Cardiac septum (tissue), 1 donor: ENCODE measurements around the gene NOVA1. TPM values are rescaled to one million over a fixed set of nuclear protein-coding genes. Genes with fewer than 3 reads are reported as not detected.

Experiments
- DNase-seq: peaks from one replicate; pipeline ENCODE4 v3.0.0-alpha.2; 2020; ENCODE audit warnings: low spot score
- intact Hi-C: fragments of 100-400 bp; cut with DNase I; formaldehyde crosslinking; loops from one replicate; pipeline ENCODE4 v1.14.0; 2022
- total RNA-seq: library from RNA; stranded (reverse); fragmentation: NEBNext Ultra II Directional; extraction: Animal tissue kit (Norgen Biotek cat#: 25700); gene quantifications from one replicate; pipeline ENCODE4 v1.2.1, GENCODE V29; 2021
- donor health status: DM: no; HTN: no; CAD: no.

The NOVA1 gene
- total RNA-seq, 1 donor from 2014 or later: 4.4 TPM

- intact Hi-C loops: no loop called here
- DNase-seq: no peak
These were observed 2.9 kb downstream of the NOVA1 start for GRCh38 chr14:26594756-26595545.

- intact Hi-C loops: no loop called here
- DNase-seq: no peak
These were observed 3.7 kb downstream of the NOVA1 start for GRCh38 chr14:26594148-26594547.

DNA sequence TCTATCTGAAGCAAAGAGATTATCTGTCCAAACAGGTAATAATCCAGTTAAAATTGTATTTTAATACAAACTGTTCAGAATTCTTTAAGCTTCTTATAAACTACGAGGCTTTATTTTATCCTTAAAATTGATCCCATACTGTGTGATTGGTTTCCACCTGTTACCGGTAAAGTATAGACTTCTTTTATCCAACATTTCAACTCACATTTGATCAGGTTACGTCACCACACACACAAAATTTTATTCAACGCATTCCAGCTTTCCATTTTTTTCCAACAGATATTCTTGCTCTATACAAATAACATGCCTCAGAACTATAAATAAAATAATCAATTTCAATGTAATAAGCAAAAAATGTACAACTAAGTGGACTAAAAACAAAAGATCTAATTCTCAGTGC is 4.5 kb downstream of the NOVA1 start:
- intact Hi-C loops: no loop called here
- DNase-seq: no peak

DNA sequence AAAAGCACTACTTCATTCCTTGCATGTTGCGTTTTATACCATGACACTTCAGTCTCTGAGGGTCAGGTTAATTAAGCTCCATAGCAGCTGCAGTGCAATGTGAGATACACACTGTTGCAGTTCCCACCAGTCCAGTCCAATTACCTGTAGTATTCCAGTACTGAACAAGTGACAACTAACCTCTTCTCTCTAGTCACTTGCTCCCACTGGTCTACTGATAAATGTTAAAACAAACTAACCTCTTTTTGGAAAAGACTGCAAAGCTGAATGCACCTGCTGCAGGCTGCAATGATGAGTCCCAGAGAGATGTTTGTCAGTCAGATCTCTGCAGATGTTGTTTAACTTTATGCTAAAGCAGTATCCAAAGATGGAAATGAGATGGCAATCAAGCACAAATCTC is 7.9 kb downstream of the NOVA1 start:
- DNase-seq: no peak
- intact Hi-C loops: no loop called here

DNA sequence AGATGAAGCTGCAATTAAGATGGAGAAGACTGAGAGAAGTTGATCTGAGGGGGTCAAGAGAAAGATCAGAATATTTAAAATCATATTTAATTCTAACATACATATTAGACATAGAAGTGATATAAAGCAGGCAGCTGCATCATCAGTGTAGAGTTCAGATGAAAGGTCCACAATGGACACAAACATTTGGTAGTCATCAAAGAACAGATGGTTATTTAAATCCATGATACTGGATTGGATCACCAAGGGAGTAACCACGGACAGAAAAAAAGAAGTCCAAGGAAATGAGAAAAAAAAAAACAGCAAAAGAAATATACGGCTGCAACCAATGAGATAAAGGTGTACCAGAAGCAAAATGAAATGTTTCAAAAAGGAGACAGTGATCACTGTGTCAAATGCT is 20.1 kb downstream of the NOVA1 start:
- DNase-seq: no peak
- intact Hi-C loops: no loop called here

DNA sequence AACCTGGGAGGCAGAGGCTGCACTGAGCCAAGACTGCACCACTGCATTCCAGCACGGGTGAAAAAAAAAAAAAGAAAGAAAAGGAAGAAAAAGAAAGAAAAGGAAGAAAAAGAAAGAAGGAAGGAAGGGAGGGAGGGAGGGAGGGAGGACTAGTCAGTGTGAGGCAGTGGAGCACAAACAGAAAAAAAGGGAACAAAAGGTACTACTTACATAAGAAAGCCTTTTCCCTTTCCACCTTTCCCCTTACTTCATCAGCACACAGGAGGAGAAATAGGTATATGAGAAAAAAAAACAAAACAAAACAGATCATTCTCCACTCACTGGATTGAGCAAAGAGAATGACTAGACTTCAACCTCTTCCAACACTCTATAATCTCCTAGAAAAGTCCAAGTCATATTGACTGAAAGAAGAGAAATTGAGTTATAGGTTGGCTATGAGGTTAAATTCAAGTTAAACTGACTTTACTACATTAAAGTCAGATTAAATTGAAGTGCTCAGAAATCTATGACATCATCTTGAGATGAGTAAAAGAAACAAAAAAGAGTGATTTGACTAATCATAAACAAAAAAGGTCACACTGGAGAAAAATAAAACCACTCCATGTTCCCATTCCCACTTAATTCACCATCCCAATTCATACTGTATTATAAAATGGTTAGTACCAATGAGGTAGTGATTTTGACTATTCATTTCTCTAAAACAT is 43.6 kb downstream of the NOVA1 start:
- intact Hi-C loops: no loop called here
- DNase-seq: no peak

DNA sequence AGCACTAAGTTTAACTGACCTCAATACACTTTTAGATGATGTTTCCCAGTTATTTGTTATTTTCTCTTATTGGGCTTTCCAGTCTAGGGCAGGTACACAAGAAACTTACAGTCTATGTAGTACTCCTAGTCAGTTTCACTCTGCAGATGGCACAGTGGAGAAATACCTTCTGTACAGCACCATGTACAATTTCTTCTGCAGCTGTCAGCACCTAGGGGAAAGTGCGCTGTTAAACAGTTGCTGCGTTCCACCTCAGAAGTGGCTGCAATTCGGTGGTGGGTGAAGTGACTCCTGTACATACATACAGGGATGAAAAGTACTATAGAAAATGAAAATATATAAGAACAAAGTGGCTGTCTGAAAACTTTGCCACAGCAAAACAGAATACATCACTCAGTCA is 48.3 kb downstream of the NOVA1 start:
- intact Hi-C loops: no loop called here
- no peak for DNase-seq

DNA sequence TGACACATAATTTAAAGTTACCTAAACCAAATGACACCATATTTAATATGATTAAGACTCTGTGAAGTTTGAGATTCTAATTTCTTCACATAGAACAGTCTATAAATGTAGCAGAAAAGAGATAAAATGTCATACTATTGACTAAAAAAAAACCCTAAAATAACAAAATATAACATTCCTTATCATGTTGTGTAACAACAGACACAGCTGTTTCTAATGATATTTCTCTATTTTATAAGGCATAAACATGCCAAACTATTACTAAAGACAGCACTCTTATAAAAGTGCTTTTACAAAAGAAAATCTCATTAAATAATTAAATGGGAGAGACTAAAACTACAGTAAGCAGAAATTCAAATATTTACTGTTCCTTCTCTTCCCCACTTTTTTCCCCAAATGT is 49.4 kb downstream of the NOVA1 start:
- intact Hi-C loops: no loop called here
- DNase-seq: no peak

DNA sequence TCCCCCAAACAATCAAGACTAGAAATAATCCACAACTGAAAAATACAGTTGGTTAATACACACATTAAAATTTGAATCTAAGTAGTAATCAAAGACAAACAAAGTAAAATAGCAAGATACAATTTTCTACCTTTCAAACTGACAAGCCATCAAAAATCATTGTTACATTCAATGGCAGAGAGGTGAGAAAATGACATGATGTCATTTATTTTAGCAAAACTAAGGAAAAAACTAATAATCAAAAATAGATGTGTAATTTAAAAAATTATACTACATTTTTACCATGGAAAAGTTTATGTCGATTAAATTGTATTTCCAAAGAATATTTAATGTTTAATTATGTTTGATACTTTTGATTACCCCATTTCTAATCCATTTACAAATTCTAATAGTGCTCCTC is 59.7 kb downstream of the NOVA1 start:
- no peak for DNase-seq
- intact Hi-C loops: no loop called here

DNA sequence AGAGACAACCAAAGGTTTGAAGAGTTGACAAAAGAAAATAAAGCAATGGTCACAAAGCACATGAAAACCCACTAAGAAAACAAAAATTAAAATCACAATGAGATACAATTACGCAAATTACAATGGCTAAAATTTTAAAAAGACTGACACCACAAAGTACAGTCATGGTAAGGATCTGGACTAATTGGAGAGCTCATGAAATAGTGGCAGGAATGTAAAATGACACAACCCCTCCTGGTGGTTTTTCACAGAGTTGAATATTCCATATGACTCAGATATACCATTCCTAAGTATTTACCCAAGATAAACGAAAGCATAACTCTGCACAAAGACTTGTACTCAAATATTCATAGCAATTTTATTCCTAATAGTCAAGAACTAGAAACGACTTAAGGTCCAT is 65.9 kb downstream of the NOVA1 start:
- intact Hi-C loops: no loop called here
- no peak for DNase-seq

DNA sequence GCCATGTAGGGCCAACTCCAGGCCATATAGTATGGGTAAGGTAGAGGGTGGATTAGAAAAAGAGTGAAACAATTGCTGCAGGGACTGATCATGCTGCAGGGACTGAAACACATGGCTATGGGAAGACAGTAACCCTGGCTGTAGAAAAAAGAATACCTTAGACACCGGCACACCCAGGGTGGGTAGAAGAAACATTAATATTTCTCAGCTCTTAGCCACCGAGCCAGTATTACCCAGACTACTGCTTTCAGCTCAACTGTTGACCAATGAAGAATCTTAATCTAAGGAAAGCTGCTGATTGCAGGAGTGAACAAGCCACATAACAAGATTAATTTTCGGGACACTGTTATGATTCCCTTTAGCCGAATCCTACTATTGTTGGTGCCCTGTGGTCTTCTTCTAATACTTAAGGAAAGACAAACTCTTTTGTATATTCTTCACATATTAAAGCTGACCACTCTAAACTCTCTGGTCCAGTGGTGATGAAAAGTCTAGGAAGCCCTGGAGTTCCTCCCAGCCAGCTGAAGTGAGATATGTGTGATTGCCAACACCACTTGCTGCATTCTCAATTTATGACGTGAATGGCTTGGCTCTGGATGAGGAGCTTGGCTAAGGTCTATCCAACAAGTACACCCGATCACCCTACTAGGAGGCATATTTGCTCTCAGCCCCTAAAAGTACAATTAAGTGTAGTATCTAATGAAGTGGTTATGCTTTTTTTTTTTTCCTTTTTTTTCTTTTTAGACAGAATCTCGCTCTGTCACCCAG is 69.2 kb downstream of the NOVA1 start:
- DNase-seq: no peak
- intact Hi-C loops: no loop called here

DNA sequence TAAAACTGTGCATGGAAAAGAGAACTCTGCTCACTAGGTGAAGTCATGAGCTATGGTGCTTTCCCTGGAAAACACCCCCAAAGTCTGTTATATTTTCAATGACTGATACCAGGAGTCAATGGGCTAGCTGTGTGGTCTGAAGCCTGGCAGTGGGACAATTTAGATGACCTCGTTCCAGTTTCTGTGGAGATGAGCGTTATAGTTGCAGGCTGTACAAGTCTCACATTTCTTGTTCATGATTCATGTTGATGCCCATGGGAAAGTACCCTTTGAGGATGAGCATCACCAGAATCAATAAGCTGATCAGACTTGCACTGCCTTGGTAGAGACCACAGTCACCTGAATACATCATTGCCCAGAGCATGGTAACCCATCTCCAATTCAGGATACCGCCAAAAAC is 70.7 kb downstream of the NOVA1 start:
- DNase-seq: no peak
- intact Hi-C loops: no loop called here

DNA sequence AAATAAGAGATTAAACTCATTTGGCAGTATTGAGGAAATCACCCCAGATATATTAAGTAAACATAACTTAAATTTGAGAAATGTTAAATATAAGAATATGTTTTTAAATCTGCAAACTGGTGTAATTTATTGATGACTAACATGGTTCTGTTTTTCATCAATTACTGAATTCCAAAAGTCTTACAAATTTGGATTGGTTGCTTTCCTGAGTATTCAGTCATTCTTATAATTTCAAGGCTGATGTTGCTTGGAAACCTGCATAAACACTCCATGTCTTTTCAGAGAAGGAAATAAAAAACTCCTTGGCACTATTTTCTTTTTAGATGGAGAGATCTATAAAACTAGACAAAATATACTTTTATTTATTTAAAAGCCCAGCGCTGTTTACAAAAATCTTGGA is 71.7 kb downstream of the NOVA1 start:
- intact Hi-C loops: no loop called here
- no peak for DNase-seq

DNA sequence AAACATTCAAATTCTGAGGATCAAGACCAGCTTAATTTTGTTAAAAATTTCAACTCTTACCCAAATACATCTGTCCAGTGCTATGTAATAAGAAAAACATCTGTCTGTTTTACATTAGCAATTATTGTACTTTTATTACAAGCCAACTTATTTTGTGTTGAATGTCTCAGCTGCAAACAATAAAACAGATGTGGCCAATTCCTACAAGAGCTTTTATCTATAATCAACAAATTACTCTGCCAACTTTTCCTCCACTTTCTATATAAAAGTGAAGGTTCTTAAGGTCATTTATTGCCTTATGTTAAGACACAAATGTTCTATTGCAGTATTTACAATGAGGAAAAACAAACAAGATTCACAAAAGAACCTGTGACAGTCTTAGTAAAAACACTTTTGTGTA is 72.7 kb downstream of the NOVA1 start:
- intact Hi-C loops: no loop called here
- no peak for DNase-seq

GRCh38 chr14:26522967-26523366 is 74.9 kb downstream of the NOVA1 start:
- intact Hi-C loops: no loop called here
- no peak for DNase-seq

DNA sequence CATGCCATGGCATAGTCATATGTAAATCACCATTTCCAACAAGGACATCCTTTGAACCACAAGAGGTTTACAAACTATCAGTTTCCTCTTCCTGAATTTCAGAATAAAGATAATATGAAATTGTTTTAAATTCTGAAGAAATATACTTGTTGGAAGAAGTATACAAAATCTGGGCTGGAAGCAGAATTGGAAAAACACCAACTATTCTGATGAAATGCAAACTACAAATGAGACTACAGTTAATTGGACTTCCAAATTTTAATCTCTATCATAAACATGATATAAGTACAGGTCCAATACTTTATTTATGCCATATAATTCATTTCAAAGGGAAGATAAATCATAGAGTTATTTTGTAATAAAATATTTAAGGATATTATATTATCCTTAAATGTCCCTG is 80.1 kb downstream of the NOVA1 start:
- intact Hi-C loops: no loop called here
- no peak for DNase-seq

- intact Hi-C loops: no loop called here
- DNase-seq: no peak
These were observed 97.8 kb downstream of the NOVA1 start for GRCh38 chr14:26500028-26500427.

DNA sequence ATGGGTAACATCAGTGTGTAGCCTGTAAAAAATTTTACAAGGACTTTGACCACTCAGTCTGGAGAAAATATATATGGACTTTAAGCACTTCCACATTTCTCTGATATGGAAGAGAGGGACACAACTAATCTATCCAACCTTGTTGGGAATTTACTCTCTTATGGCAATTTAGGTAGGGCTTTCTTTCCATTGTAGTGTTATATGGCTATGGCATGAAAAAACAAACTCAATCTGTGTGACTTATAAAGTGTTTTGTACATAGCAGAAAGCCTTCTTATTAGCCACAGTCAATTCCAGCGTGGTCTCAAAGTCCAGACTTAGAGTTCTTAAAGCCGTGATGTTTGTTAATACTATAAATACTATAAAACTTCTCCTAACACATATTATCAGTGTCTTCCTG is 98.3 kb downstream of the NOVA1 start:
- intact Hi-C loops: no loop called here
- no peak for DNase-seq

DNA sequence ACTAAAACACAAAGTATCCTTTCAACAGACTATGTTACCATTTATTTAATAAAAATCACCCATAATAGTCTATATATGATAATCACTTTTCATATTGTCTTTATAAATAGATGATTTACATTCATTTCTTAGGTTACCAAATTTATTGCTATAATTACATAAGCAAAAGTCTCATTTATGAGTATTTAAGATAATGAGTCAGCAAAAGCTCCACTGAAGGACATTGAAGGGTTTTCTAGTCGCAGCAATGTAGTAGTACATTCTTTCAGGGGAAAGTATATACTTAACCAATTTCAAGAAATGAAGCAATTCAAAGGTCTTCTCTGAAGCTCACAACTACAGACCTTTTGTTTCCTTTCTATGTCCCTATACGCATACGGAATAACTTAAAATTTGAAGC is 110.9 kb downstream of the NOVA1 start:
- no peak for DNase-seq
- intact Hi-C loops: no loop called here

DNA sequence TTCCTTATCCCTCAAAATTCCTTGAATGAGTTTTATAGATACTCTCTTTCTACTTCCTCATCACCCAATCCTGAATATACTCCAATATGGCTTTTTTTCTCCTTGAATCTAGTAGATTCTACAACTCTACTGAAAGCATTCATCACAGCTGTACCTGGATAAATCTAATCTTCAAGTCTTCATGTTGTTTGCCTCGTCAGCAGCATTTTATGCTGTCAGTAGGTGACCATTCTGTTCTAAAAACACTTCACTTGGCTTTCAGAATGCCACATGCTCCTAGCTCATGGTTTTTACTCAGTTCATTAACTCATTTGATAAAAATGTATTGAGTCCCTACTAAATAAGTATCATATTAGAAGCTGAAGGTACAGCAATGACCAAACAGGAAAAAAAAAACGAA is 113.3 kb downstream of the NOVA1 start:
- DNase-seq: no peak
- intact Hi-C loops: no loop called here

DNA sequence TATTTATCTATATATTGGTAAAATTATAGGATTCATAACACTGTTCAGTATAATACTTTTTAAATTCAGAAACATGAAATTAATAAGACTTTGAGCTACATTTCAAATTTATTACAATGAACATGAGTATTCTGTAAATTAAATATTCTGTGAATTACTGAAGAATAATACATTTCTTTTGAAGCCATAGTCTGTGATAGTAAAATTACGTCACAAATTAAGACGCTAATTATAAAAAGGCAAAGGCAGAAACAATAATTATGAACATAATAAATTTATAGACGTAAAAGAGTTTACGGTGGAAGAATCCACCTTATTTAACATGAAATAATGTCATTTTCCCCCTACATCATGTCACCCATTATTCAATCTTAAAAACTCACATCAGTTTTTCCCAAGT is 118.9 kb downstream of the NOVA1 start:
- DNase-seq: no peak
- intact Hi-C loops: no loop called here
